Activated T-cell treated with anti-CD3 and anti-CD28 coated beads for 48 hours (primary cell): ENCODE data around the gene NTN1.

Experiments used
- DNase-seq: peaks from one replicate; pipeline ENCODE4 v3.0.0-alpha.2; 2020; ENCODE audit warnings: low read depth

Gene NTN1

GRCh38 chr17:9006175-9006767, 15.0 kb upstream of the NTN1 start:
- DNase-seq: no peak

- no peak for DNase-seq
These were observed 14.1 kb upstream of the NTN1 start for GRCh38 chr17:9007052-9007714.

- no peak for DNase-seq
These were observed 12.2 kb upstream of the NTN1 start for GRCh38 chr17:9009096-9009495.

GRCh38 chr17:9009737-9010136, 11.6 kb upstream of the NTN1 start:
- no peak for DNase-seq

GRCh38 chr17:9011001-9011400, 10.3 kb upstream of the NTN1 start:
- DNase-seq: no peak

GRCh38 chr17:9016941-9017552, 4.3 kb upstream of the NTN1 start:
- no peak for DNase-seq

- DNase-seq: no peak
These were observed 2.6 kb upstream of the NTN1 start for GRCh38 chr17:9018726-9019125.

- no peak for DNase-seq
These were observed 1.1 kb upstream of the NTN1 start for GRCh38 chr17:9020096-9020823.

GRCh38 chr17:9020824-9021157, 519 bp upstream of the NTN1 start:
- no peak for DNase-seq

- no peak for DNase-seq
These were observed 772 bp downstream of the NTN1 start for GRCh38 chr17:9021992-9022572.

- DNase-seq: no peak
These were observed 1.5 kb downstream of the NTN1 start for GRCh38 chr17:9022573-9023391.

GRCh38 chr17:9023392-9024218, 2.3 kb downstream of the NTN1 start:
- DNase-seq: no peak

GRCh38 chr17:9024497-9024896, 3.2 kb downstream of the NTN1 start:
- DNase-seq: no peak

- no peak for DNase-seq
These were observed 5.4 kb downstream of the NTN1 start for GRCh38 chr17:9026741-9027140.

GRCh38 chr17:9028202-9028987, 7.1 kb downstream of the NTN1 start:
- DNase-seq: no peak

GRCh38 chr17:9028988-9029570, 7.8 kb downstream of the NTN1 start:
- no peak for DNase-seq

GRCh38 chr17:9032151-9032550, 10.8 kb downstream of the NTN1 start:
- DNase-seq: no peak

- DNase-seq: no peak
These were observed 11.3 kb downstream of the NTN1 start for GRCh38 chr17:9032583-9032982.

- no peak for DNase-seq
These were observed 13.9 kb downstream of the NTN1 start for GRCh38 chr17:9035249-9035648.

GRCh38 chr17:9036336-9036735, 15.0 kb downstream of the NTN1 start:
- DNase-seq: no peak
